Measurements from ENCODE around the gene LGSN.
"Not testable (repeated sequence)": the region's sequence is repeated elsewhere in the genome, so short reads cannot be mapped to it uniquely, and the experiment has no call there.

Gene LGSN

DNA sequence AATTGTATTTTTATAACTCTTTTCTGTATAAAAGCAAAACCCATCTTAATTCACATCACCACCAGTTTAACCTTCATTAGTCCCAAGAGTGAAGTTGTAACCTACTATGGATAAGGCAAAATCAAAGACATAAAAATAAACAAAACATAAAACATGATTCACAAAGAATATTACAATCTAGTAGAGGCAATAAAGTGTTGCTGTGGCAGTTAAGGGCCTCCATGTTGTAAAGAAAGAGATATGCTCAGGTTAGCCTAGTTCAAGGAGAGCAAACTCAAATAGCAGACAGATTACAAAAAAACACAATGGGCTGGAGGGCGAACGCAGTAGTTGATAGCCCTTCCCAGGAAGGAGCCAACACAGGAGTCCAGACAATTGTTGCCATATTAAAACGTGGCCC, 13.4 kb downstream of the LGSN start:
- no peak for DNase-seq (ENCODE audit: low read depth)

DNA sequence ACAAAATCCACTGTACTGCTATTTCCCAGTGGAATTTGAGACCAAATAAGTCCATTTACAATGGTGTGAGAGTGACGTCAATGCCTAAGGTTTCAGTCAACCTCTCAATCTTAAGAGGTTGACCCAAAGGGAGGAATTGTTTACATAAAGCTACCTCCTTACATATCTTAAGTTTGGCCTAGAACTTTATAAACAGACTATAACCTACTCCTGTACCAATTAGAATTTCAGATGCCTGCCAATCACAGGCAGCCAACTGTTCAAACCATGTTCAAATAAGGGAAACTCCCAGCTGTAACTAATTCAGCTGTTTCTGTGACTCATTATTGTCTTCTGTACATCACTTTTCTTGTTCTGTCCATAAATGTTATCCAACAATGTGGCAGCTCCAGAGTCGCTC, 14.5 kb downstream of the LGSN start:
- DNase-seq (ENCODE audit: low read depth): no peak

DNA sequence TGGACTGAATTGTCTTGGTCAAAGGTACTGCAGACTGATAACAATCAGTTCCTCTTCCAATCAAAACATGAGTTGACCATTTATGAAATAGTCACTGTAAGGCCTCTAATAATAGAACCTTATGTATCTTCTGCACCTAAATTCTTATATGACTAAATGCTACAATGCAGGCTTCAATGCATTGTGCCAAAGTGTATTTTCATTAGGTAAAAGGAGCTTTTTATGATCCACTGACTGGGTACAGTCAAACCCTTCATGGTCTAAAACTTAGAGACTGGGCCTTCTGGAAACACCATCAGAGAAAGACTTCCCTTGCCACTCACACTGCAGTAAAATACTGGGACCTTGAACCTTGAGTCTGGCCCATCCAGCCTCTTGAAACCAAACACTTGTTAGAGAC, 16.3 kb downstream of the LGSN start:
- no peak for DNase-seq (ENCODE audit: low read depth)

DNA sequence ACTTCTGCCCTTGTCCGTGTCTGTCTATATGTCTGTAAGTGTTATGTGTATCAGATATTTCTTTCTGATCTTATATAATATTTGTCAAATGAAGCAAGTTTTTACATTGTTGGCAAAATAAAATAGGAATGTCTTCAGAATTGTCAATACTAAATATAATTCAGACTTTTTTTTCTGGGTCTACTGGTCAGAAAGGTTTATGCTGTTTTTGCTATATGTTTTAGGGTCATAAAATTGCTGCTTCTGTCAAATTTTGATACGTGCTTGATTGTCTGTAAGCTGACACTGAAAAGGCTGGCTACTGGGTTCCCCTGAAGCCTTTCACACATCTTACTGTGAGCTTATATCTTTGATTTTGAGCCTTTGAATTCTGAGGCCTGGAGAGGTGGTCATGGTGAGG, 20.1 kb downstream of the LGSN start:
- DNase-seq (ENCODE audit: low read depth): no peak

DNA sequence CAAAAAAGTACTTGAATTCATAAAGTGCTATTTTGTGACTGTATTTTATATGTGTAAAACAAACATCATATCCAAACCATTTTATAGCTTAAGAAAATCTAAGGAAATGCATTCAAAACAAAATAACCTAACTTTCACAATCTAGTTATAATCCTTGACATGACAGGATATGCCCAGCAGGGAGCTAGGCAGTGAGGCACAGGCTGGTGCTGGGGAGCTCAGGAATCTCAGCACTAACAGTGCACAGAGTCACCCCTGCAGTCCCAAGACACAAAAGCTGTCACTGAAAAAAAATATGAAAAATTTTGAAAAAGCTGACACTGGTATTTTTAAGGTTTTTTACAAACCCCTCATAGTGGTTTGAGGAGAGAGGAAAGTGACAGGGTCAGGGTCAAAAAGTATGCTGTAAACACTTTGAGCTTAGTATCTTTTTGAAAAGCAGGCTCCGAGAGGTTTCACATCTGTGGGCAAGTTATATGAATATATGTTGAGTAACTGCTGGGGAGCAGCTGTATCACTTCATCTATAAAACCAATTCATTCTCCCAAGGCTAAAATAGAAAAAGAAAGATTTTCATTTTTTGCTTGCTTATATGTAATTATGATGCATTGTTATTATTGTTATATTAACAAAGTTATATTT, 24.1 kb downstream of the LGSN start:
- DNase-seq (ENCODE audit: low read depth): no peak

DNA sequence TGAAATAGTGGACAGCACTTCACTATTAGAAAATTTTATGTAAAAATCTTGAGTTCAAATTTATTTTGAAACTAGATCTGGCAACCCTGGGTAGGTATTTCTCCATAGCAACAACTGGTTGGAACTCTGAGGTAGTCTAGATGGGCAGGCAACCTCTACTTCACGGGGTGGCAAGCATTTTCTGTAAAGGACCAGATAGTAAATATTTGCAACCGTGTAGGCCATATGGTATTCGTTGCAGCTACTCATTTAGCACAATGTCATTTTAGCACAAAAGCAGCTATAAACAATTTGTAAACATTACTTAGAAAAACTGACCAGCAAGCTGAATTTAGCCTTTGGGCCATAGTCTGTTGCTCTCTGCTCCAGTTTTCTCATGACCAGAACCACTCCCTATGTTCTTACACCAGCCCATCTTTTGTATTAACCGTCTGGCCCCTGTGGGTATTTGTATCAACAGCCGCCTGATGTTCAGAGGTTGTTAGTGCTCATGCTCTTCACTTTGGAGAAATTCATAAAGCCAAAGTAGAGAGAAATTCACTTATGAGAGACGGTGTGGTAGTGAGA, 29.2 kb downstream of the LGSN start:
- DNase-seq (ENCODE audit: low read depth): no peak

DNA sequence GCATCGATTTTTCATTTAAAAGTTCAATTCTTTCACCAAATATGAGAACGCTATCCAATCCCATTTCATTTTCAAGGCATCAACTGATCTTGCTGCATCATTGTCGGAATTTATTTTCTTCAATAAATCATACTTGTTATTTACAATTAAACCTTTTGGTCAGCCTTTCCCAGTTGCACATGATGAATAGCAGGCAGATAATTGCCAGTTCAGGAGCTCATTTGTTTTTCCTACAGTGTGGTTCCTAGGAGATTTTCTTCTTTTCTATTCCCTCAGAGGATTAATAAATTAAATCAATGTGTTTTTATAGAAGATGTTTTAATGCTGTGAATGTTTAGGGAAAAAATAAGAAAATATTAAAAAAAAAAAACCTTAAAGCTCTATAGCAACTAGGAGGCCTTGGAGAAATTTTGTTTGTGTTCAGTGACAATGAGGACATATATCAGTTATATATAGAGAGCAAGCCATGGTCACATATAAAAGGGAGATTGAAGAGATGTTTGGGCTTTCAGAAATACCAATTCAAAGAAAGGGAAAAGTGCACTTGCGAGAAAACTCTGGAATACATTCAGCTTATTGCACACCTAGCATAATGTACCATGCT, 30.4 kb downstream of the LGSN start:
- DNase-seq (ENCODE audit: low read depth): no peak

DNA sequence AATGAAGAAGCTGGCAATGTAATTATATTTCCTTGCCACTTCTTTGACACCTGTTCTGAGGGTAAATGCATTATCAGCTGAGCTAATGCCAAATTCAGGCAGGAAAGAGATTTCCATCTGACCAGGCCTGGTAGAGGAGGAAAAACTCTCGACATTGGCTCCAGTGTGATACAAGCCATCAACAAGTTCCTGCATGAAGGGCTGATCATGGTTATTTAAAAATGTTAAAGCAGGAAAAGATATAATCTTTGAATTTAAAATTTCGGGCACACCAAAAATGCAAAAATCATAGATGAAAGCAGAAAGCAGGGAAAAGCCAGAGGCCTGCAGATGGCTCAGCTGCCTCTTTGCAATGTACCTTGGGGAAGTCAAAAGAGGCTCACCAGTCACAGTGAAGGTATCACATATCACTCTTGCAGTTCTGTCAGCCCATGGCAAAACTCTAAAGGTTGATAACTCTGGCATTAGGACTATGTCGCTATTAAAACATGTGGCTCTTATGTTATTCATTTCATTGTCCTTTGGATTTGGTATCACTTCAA, 39.1 kb downstream of the LGSN start:
- DNase-seq (ENCODE audit: low read depth): no peak

DNA sequence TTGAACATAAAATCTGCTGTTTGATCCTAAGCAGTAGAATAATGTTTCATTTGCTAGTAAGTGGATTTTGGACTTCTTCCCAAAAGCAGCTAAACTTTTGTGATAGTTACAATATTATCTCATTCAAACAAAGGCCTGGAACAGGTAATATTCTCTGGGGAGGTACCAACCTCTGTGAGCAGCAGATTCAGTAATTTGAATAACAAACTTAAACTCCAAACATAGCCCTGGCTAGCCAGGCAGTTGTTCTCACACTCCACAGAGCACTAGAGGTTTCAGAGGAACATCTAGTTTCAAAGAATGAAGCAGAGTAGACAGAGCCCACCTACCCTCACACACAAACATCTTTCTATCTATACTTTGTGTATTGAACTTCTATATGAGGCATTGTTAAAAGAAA, 40.9 kb downstream of the LGSN start:
- no peak for DNase-seq (ENCODE audit: low read depth)

DNA sequence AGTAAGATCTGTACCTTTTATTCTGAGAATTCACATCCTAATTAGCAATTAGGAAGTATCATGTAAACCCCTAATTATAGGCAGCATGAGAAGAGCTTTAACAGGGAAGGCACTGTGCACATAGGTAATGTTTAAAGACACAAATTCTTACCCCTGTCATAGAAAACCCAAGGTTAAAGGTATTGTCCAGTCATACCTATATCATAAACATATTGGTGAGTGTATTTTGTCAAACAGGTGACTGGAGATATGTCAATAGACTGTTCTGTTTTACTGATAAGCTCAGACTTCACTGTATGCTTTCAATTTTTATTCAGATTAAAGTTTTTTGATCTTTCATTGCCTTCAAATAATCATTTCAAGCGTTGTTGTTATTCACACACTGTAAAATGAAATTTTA, 43.8 kb downstream of the LGSN start:
- DNase-seq (ENCODE audit: low read depth): no peak

DNA sequence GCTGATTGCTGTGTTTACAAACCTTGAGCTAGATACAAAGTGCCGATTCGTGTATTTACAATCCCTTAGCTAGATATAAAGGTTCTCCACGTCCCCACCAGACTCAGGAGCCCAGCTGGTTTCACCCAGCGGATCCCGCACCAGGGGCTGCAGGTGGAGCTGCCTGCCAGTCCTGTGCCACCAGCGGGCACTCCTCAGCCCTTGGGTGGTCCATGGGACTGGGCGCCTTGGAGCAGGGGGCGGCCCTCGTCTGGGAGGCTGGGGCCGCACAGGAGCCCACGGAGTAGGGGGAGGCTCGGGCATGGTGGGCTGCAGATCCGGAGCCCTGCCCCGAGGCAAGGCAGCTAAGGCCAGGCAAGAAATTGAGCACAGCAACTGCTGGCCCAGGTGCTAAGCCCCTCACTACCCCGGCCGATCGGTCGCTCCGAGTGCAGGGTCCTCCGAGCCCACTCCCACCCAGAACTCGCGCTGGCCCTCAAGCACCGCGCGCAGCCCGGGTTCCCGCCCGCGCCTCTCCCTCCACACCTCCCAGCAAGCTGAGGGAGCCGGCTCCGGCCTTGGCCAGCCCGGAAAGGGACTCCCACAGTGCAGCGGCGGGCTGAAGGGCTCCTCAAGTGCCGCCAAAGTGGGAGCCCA, 44.9 kb downstream of the LGSN start:
- DNase-seq (ENCODE audit: low read depth): not testable (repeated sequence)

DNA sequence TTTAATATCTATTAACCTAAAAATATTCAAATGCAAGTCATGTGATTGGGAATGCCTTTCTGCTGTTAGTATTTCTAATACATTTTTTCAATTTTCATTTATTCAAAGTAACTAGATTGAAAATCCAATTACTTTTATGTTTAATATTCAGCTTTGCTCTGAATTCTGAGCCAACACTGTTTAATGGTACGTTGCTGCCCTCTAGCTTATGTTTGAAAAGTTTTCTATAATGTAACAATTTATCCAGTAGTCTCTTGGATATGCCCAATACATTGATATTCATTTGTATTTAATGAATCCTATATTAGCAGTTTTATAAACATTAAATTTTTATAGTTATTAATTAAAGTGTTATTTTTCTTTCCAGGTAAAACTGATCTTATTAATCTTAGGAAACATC, 47.4 kb downstream of the LGSN start:
- no peak for DNase-seq (ENCODE audit: low read depth)

DNA sequence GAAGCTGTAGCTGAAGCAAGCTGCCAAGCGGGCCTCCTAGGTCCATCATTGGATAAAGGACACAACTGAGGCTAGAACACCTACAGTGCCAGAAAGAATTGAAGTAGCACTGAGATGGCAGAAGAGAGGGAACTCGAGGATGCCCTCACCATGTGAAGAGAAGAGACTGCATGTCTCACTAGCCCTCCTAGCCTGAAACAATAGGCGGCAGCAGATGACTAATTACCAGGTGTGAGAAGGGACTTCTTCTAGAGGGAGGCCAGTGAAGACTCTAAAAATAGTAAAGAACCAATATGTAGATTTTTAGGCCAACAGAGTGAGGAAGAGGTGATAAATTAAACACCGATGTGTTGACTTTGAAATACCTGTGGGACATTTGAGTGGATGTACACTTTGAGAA, 50.3 kb downstream of the LGSN start:
- no peak for DNase-seq (ENCODE audit: low read depth)

DNA sequence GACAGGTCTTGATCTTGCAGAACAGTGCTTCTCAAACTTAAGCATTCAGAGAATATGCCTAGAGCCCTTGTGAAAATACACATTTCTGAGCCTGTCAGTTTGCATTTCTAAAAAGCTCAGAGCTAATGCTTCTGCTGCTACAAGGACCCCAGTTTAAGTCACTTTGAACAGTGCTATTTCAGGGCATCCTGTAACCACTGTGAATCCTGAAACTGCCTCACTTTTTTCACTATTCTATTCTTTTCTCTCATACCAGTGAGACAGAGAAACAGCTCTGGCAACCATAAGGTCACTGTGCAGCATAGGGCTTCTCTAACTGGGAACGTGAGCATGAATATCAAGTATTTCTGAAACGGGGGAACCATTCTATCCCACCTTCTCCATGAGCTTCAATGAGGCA, 51.2 kb downstream of the LGSN start:
- no peak for DNase-seq (ENCODE audit: low read depth)

DNA sequence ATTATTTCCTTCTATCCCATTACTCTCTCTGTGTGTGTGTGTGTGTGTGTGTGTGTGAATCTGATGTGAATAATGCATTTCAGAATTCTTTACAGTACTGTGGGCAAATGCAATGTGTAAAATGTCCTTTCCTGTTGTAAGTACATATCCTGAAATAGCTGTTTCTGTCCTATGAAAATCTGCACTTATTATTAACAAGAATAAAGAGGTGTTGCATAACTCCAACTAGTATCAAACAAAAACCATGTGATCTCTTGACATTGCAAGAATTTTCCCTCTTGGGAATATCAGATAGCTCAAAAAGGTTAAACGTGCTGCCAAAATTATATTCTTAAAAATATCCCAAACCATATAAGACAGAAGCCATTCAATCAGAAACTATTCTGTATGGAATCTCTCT, 52.0 kb downstream of the LGSN start:
- no peak for DNase-seq (ENCODE audit: low read depth)

DNA sequence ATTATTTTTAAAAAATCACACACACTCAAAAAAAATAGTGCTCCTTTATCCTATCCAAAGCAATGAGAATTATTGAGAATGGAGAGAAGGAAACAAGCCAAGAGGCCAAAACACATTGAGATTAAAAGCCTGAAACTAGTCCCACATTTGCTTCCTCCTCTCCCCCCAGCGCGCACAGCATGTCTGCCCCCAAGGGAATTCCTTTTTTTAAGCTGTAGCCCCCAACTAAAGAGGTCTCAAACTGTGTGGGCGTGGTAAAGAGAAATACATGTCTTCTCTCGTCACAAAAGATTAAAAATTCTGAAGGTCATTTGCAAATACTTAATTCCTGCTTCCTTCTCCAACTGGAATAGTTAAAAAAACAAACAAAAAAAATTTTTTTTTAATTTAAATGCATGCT, 52.7 kb downstream of the LGSN start:
- DNase-seq (ENCODE audit: low read depth): no peak

DNA sequence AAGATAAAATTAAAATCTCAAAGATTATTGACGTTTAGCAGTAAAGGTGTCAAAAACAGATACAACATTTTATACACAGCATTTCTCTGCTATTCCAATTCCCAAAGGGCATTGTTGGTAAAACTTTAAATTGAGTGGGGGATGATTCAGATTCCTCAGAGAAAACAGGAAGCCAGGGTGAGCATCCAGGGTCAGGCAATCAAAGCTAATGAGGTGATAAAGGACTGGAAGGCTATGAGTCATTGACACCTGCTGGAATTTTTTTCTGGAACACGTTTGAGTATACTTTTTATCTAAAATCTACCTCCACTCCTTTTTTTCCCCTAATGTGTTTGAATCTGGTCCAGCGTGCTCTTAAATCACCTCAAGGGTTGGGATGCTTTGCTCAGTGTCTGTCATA, 56.3 kb downstream of the LGSN start:
- no peak for DNase-seq (ENCODE audit: low read depth)

DNA sequence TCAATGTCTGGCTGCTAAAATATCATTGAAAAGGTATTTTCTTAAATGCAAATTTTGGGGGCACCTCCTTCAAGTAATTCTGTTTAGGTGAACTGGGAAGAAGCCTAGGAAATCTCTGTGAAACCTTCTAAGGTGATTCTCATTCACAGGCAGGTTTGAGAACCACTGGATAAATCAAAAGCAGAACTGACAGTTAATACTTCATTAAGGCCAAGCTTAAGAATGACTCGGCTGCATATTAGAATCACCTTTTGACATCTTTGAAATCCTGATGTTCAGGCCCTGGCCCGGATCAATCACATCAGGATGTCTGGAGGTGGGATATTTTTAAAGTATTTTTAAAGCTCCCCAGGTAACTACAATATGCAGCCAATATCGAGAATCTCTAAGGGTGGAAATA, 58.0 kb downstream of the LGSN start:
- DNase-seq (ENCODE audit: low read depth): no peak

DNA sequence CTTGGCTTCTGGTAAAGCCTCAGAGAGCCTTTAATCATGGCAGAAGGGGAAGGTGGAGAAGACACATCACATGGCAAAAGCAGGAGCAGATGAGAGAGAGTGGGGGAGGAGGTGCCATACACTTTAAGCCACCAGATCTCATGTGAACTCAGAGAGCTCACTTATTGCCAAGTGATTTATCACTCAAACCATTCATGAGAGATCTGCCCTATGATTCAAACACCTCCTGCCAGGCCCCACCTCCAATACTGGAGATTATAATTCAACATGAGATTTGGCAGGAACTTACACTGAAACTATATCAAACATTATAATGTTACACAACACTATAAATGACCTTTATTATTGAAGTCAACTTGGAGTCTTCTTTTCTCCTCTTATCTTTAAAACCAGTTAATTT, 60.6 kb downstream of the LGSN start:
- DNase-seq (ENCODE audit: low read depth): no peak

DNA sequence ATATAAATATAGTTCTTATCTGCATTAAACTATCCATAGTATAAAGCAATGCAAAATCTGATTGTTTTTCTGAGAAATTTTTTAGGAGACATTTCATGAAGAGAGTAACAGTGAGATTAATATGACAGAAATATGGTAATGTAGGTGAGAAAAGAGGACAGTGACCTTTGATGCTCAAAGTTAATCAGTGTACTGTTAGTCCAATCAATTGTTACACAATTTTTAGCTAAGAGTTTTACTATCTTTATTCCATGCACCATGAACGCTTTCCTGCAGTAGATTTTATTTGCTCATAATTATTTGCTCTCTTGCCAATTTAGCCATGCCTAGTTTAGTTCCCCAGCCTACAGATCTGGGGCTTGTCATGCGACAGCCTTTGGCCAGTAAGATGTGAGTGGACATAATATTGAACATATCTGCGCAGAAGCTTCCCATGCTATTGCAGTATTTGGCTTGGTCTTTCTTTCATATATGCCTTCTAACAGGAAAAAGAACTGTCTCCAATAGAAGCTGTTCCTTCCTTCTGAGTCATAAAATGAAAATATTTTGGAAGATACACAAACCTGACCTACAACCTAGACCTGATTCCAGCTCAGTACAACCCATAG, 69.8 kb downstream of the LGSN start:
- DNase-seq (ENCODE audit: low read depth): no peak

DNA sequence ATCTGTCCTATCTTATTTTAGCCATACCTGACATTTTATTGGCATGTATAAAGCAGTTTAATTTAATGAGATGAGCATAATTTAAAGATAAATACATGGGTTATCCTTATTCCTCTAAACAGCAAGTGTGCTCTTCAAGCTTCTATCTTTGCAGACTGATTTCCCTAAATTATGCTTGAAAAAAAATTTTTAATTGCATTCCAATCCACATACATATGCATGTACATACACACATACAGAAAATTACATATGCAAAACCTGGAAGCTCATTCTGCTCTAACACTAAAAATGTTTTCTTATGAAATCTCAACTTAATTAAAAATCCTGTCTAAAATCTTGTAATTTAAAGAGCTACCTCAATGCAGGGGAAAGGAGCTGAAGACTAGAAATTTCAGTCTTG, 73.2 kb downstream of the LGSN start:
- DNase-seq (ENCODE audit: low read depth): no peak

DNA sequence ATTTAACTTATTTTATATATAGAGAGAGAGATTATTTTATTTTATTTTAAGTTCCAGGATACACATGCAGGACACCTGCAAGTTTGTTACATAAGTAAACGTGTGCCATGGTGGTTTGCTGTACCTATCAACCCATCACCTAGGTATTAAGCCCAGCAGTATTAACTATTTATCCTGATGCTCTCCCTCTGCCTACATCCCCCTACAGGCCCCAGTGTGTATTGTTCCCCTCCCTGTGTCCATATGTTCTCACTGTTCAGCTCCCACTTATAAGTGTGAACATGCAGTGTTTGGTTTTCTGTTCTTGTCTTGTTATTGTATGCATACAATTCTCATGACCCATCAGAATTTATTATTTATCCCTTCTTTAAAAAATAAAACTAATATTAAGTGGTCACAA, 73.9 kb downstream of the LGSN start:
- DNase-seq (ENCODE audit: low read depth): no peak

DNA sequence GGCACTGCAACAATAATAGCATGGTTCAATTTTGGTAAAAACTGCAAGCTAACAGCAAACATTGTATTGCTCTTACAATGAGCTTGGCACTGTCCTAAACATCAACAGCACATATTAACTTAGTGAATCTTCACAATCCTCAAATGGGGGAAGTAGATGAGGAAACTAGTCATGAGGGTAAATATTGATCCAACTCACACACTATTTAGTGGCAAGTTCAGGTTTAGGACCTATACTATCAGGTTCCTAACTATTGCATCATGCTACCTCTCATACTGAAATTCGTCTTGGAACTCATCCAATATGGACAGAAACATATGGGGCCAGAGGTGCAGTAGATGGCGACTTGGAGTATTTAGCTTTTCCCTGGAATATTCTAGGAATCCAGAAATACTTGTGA, 74.4 kb downstream of the LGSN start:
- DNase-seq (ENCODE audit: low read depth): no peak

Data from fibroblast of gingiva (primary cell).